Measurements from ENCODE around the gene TPST2. TPM values are rescaled to one million over a fixed set of nuclear protein-coding genes. Genes with fewer than 3 reads are reported as not detected.
A peak's percentile ranks its signal among the peaks of the same experiment; 100 is the strongest.

TPST2 gene
- total and polyA plus RNA-seq, 9 of the 15 experiments (the other 6 are each of a cell fraction or from before 2014, with no cell fraction given), result 14.2 to 123 (median 60.1) TPM

- TF ChIP-seq ATF2 (CRISPR knock-in tag; IDR thresholded peaks at IDR 0.05) (no peak), CTCF (IDR thresholded peaks at IDR 0.05 in 2 of 3, conservative IDR thresholded peaks at IDR 0.05 in 1 of 3; ENCODE audit: insufficient read depth in 2 of 3, low read depth in 1 of 3, low read length in 3 of 3) (no peak), DNMT1 (IDR thresholded peaks at IDR 0.05) (no peak), BHLHE40 (IDR thresholded peaks at IDR 0.05; ENCODE audit: low read length) (no peak), RHOXF2B (CRISPR knock-in tag; conservative IDR thresholded peaks at IDR 0.05) (no peak), TBL1XR1 (IDR thresholded peaks at IDR 0.05; ENCODE audit: low read length in 2 of 2) (peak in 1 of 2 experiments; percentile 54; a peak in 1 of 4 replicates), CGGBP1 (CRISPR knock-in tag; IDR thresholded peaks at IDR 0.05) (no peak), ZBTB7A (IDR thresholded peaks at IDR 0.05; ENCODE audit: borderline replicate concordance, control insufficient read depth, low read depth, low read length) (no peak), CXXC5 (CRISPR knock-in tag; IDR thresholded peaks at IDR 0.05) (no peak), BCLAF1 (IDR thresholded peaks at IDR 0.05; ENCODE audit: borderline replicate concordance in 1 of 2, control insufficient read depth in 1 of 2, low read depth in 2 of 2, low read length in 1 of 2) (no peak), ARID2 (IDR thresholded peaks at IDR 0.05) (no peak), HMGN3 (IDR thresholded peaks at IDR 0.05; ENCODE audit: borderline replicate concordance, extremely low read depth, insufficient read length, low read depth, low read length) (no peak), PRMT5 (CRISPR knock-in tag; IDR thresholded peaks at IDR 0.05) (no peak), PTTG1 (tag; IDR thresholded peaks at IDR 0.05; ENCODE audit: low read depth) (no peak), HES1 (IDR thresholded peaks at IDR 0.05; ENCODE audit: low read depth) (no peak), PTRF (tag; IDR thresholded peaks at IDR 0.05) (no peak), ZBTB33 (CRISPR knock-in tag; IDR thresholded peaks at IDR 0.05) (no peak), SRF (CRISPR knock-in tag; IDR thresholded peaks at IDR 0.05) (no peak)
Observed at GRCh38 chr22:26587991-26588613, 1.8 kb downstream of the TPST2 start (continued).
